ENCODE measurements around the gene QSOX2.

DNA sequence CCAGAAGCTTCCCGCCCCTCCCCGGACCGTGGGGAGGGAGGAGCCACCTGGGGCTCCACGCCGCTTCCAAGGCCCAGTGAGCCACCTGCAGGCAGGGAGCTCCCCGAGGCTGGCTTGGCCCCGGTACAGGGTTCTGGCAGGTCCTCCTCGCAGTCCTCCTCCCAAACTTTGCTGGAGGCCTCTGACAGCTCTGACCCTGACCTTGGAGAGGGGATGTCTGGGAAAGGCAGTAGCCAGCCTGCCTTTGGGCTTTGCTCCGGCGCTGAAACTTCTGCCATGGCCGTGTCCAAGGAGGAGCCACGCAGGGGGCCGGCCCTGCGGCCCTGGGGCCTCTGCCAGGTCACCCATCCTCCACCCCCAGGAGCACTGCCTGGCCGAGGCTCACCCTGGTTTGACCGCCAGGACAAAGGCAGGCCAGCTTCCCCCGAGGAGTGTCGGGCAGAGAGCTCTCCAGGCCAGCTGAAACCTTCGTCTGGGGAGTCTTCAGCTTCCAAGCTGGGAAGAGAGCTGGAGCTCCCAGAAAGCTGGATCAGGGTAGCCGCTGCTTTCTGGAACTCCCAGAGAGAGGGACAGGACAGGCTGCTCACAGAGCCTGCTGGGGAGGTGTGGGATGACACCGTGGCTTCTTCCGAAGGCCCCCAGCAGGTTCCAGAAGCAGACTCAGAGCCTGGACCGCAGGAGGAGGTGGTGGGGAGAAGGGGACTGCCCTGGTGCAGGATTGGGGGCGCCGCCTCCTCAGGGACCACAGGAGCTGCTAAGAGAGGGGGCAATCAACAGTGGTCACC lies 9.0 kb upstream of the QSOX2 start:
- TF ChIP-seq POLR2A (IDR thresholded peaks at IDR 0.05; ENCODE audit: low read depth, low read length) (no peak), POLR2AphosphoS5 (IDR thresholded peaks at IDR 0.05; ENCODE audit: low read depth, low read length) (no peak), TAF1 (IDR thresholded peaks at IDR 0.05; ENCODE audit: borderline replicate concordance, low read depth, low read length) (no peak)
